Urothelium cell line (cell line): ENCODE results near the gene SNX18.

Experiments
- DNase-seq: peaks from one replicate; pipeline ENCODE4 v3.0.0; 2011; ENCODE audit warnings: low spot score, mixed read lengths
- FAIRE-seq: peaks from 2 replicates; lab custom pipeline; 2011; peaks lifted over from hg19 to GRCh38; lab: Jason Lieb, UNC

Gene SNX18

DNA sequence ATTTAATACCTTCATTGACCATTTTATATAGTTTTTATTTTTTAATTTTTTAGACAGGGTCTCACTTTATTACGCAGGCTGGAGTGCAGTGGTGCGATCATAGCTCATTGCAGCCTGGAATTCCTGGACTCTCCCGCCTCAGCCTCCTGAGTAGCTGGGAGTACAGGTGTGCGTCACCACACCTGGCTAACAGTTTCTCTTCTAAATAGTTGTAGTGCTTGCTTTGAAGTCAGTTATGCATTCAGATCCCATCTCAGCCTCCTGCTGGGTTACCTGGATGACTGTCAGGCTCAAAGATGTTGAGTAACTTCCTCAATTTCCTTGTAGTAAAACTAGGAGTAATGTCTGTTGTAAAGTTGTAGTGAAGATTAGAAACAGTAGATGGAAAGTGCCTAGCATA, 21.4 kb downstream of the SNX18 start:
- DNase-seq (no peak), FAIRE-seq (no peak)

DNA sequence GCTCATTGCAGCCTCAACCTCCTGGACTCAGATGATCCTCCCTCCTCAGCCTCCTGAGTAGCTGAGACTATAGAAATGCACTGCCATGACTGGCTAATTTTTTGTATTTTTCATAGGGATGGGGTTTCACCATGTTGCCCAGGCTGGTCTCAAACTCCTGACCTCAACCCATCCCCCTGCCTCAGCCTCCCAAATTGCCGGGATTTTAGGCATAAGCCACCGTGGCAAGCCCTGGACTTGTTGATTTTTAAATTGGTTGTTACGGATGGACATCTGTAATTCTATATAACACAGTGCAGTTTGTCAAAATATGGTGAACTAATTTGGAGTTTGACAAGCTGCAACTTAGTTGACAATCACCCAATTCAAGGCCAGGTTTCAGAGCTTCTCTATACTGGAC, 22.7 kb downstream of the SNX18 start:
- DNase-seq (no peak), FAIRE-seq (no peak)

- DNase-seq (no peak), FAIRE-seq (no peak)
These were observed 24.5 kb downstream of the SNX18 start for GRCh38 chr5:54541823-54542783.

DNA sequence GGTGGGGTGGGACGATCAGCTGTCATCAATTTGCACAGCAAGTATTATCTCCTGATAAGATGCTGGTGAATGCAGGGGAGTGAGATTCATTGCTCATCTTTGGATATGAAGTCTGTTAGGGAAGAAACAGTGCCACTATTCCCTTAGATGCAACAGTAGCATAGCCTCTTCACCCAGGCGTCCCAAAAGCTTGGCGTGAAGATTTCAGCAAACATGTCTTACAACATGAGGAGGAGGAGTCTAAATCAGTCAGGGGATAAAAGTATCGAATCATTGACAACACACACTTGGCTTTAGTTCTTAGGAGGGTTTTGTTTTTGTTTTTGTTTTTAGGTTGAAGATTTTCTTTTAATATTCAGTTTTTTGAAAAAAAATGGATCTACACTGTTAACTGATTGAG, 26.5 kb downstream of the SNX18 start:
- DNase-seq, result no peak
- no peak for FAIRE-seq

DNA sequence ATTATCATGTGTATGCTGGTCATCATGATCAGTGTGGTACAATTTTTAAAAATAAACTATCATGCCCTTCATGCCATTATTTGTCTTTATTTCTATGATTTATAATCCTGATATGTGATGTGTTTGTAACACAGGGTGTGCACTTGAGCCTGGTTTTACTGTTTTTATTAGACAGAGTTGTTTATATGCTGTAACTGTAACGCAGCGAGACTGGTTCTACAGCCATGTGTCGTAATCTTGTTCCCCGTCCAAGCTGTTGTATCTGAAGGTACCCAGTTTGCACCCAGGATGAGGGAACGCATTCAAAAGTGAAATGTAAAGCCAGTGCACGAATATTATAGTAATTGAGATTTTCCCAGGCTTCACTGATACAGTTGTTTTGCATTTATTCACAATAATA, 28.2 kb downstream of the SNX18 start:
- DNase-seq (no peak), FAIRE-seq (no peak)

DNA sequence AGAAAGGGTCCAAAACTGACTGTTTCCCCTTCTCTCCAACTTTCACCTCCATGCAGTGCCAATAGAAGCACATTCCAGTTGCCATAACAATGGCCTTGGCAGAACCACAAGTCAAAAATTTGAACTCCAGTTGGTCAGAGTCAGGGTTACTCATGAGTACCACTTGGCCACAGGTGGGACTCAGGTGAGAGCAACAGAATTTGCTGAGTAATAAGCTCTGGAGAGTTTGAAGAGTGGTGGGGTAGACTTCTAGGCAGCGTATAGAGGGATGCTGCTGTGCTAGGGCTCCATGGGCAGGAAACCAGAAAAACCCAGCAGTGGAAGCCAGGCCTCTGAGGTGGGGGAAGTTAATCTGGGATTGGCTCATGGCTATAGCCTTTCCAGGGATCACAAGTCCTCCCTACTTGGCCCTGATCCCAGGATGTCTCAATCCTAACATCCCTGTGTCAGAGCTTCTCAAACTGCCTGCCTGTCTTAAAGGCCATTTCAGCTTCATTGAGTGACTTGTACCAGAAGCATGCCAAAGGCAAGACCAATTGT, 30.2 kb downstream of the SNX18 start:
- FAIRE-seq, result no peak
- no peak for DNase-seq

- no peak for FAIRE-seq
- DNase-seq, result no peak
These were observed 31.0 kb downstream of the SNX18 start for GRCh38 chr5:54548565-54548964.

DNA sequence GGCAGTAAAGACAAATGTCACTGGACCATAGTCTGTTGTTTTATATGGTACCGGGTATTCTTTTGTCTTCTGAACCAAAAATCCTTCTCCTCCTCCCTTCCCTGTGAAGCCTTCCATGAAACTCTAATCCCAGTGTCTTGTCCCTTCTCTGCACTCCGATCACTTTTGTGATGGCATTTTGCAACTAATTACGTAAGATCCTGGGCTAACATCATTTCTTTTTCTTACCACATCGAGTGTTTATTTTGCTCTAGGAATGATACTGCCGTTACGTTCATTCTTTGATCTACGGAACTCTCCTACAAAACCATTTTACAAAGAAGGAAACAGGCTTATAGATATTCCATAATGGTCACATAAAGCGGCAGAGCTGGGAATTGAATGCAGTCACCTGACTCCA, 33.7 kb downstream of the SNX18 start:
- FAIRE-seq, result no peak
- DNase-seq, result no peak

GRCh38 chr5:54551926-54552325, 34.4 kb downstream of the SNX18 start:
- FAIRE-seq (no peak), DNase-seq (no peak)

GRCh38 chr5:54552446-54552845, 34.9 kb downstream of the SNX18 start:
- no peak for DNase-seq
- no peak for FAIRE-seq

GRCh38 chr5:54553659-54554207, 36.2 kb downstream of the SNX18 start:
- FAIRE-seq (no peak), DNase-seq (no peak)

GRCh38 chr5:54556141-54556540, 38.6 kb downstream of the SNX18 start:
- DNase-seq (no peak), FAIRE-seq (no peak)

- no peak for FAIRE-seq
- no peak for DNase-seq
These were observed 40.8 kb downstream of the SNX18 start for GRCh38 chr5:54558362-54558761.

GRCh38 chr5:54561651-54562050, 44.1 kb downstream of the SNX18 start:
- no peak for DNase-seq
- no peak for FAIRE-seq

DNA sequence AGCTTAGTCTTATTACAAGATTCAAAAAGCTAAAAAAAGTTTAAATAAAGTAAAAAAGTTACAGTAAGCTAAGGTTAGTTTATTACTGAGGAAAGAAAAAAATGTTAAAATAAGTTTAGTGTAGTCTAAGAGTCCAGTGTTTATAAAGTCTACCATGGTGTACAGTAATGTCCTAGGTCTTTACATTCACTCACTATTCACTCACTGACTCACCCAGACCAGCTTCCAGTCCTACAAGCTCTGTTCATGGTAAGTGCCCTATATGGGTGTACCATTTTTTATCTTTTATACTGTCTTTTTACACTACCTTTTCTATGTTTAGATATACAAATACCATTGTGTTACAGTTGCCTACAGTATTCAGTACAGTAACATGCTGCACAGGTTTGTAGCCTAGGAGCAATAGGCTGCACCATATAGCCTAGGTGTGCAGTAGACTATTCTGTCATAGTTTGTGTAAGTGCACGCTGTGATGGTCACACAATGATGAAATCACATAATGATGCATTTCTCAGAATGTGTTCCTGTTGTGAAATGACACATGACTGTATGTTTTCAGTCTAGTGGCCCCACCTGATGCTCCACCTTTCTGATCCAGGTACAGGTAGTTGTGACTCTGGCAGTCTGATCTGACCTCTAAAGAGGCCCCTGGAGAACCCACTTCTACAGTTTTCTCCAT, 45.7 kb downstream of the SNX18 start:
- no peak for DNase-seq
- peak; percentile 37 for FAIRE-seq

DNA sequence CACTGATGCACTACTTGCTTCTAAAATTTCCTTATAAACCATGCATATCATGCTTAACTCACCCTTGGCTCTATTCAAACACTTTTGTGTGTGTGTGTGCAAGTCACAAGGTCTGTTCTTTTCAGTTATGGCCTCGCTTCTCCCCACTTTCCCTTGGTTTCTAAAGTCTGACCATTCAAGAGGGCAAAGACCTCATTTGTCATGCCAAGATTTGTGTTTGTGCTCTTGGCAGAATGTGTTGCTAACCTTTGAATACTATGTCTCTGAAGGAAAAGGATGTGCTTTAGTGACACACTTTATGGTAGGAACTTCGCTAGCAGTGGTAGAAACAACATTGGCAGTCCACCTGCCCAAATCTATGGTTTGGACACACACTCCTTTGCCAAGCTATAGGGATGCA, 50.4 kb downstream of the SNX18 start:
- DNase-seq (no peak), FAIRE-seq (no peak)

DNA sequence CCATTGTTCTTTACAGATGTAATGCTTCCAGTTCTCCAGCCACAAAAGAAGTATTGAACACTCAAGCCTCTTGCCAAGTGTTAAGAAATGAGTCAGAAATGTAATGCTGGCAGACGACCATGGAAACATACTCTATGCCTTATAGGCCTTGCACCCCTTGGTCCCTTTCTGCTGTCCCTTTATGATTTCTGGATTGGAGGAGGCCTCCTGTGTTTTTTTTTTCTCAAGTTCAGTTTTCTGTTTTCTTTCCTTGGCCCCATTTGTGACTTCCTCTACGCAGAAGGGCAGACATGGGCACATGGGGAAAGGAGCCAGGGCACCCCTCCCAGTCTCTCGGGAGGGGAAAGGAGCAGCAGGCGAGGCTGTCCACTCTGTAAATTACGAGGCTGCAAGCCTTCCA, 53.4 kb downstream of the SNX18 start:
- DNase-seq (peak; percentile 31), FAIRE-seq (no peak)

DNA sequence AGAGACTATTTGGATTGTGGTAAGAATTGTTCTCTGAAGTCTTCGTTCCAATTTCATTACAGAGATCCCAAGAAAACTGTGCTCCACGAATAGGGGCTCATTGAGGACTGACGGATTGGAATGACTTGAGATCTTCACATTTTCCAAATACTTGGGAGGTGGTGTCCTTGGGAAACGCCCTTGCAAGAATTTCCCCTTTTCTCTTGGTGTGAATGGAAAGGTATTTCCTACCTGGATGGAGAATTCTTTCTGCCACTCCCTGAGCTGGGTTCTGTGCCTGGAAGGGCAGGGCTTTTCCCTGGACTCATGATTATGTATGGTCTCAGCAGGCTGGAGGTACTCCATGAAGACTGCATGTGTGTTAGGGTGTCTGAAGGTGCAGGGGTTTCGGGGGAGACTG, 53.9 kb downstream of the SNX18 start:
- no peak for FAIRE-seq
- no peak for DNase-seq

DNA sequence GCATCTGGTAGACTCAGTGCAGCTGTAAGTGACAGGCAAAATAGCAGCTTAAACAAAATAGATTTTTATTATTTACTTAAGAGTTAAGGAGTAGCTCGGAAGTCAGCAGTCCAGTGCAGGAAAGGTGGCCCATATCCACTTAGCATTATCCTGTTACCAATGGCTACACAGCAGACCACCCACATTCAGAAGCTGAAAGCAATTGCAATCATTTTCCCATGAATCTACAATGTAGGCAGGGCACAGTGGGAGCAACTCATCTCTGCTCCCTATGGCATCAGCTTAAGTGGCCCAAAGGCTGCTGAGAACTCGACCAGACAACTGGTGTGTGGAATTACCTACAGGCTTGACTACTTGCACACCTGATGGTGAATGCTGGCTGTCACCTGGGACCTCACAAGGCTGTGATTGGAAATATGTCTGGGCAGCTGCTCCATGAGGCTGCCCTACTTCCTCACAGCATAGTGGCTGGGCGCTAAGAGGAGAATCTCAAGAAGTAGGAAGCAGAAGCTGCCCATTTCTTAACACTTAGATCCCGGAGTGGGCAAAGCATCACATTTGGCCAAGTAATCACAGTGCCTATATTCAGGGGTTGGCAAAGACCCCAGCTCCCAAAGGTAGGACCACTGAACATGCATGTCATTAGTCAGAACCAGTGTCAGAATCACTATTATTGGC, 56.4 kb downstream of the SNX18 start:
- DNase-seq, result no peak
- FAIRE-seq, result no peak

GRCh38 chr5:54577528-54577927, 60.0 kb downstream of the SNX18 start:
- FAIRE-seq (no peak), DNase-seq (no peak)
